ENCODE data around the gene LYRM4. TPM values are rescaled to one million over a fixed set of nuclear protein-coding genes. Genes with fewer than 3 reads are reported as not detected.

The LYRM4 gene
- total RNA-seq, 2 experiments from 2014 or later = 36.4 to 39.6 TPM

DNA sequence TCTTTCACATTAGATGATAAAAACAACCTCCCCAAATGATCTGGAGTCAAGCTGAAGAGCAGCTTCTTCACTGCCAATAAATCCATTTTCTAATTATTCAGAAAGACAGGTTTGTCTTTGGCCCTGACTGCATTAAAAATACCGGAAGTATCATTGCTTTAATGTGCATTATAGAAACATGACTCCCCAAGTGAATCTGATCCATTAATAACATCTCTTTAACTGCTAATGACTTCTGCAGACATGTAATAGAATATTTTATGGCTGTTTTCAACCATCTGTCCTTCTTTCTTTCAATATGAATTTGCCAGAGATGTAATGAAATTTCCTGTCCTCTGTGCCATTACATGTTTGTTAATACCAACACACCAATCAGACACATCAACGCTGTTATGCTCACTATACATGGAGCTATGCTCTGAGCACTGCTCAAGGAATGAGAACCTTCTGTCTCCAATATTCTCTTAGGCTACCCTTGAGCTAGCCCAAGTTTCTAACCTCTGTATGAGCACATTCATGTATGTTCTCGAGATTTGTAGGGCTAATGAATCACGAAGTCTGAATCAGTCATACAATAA is 87.8 kb downstream of the LYRM4 start:
- Mint-ChIP-seq H3K4me1 (peaks cover 47% of the 10 kb centered on the region), H3K27me3 (no peaks in the 10 kb centered on the region), H3K9me3 (ENCODE audit: low read depth) (no peaks in the 10 kb centered on the region), H3K4me3 (no peak overlapping the region), H3K27ac (peak overlapping the region; percentile 95), H3K36me3 (peaks cover 1% of the 10 kb centered on the region)
- ATAC-seq (no peak), DNase-seq (no peak)
- CTCF ChIA-PET = interaction anchor here (2.1 to 4.8 kb wide), 2 partner anchors 8 to 29 kb away, joined by 13 to 33 read pairs; no protein-coding TSS in a partner anchor

DNA sequence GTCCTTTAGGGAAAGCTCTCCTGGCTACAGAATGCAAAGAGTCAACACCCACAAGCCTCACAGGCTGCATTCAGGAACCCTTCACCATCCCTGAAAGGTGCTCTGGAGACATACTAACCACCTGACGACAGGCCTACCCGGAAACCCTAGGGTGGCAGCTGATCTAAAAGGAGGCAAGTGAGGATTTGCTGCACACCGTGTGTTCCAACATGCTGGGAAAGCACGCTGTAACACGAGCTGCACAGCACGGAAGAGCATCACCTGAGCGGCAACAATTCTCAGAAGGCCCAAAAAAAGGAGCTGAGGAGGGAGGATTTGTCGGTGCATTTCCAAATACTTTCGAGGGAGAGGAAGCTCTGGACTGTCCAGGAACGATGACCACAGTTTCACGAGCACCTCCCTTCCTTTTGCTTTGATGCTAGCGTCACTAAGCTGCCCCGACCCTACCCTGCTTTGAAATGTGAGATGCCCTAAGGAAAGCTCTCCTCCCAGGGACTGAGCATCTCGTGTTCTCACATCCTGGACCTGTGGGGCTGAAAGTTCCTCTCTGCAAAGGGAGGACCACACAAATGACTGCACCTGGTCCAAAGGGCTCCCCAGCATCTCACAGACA is 88.6 kb downstream of the LYRM4 start:
- CTCF ChIA-PET = interaction anchor here (4.8 kb wide), 1 partner anchor 28 kb away, joined by 33 read pairs; no protein-coding TSS in a partner anchor
- ATAC-seq (no peak), DNase-seq (no peak)
- Mint-ChIP-seq H3K27me3 (no peaks in the 10 kb centered on the region), H3K9me3 (ENCODE audit: low read depth) (no peaks in the 10 kb centered on the region), H3K27ac (no peak overlapping the region), H3K4me1 (peaks cover 45% of the 10 kb centered on the region), H3K4me3 (no peak overlapping the region), H3K36me3 (peaks cover 1% of the 10 kb centered on the region)

DNA sequence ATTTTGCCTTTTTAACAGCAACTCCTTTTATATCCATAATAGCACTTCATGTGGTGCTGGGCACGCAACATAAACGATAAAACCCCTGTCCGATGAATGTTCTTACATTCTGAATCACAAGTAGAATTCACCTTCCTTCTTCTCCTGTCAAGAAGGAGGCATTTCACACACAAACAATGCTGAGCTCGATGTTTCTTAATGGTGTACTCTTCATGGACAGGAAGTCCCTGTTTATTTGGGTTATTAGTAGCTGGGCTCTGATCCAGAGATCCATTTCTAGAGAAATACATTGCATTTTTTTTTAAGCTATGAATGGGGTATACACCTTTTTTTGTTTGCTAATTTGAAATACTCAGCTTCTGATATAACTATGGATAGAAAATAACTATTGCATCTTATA is 93.2 kb downstream of the LYRM4 start:
- ATAC-seq = no peak
- Mint-ChIP-seq H3K27me3 (no peaks in the 10 kb centered on the region), H3K9me3 (ENCODE audit: low read depth) (no peaks in the 10 kb centered on the region), H3K4me1 (peaks cover 7% of the 10 kb centered on the region), H3K4me3 (no peak overlapping the region), H3K36me3 (no peaks in the 10 kb centered on the region), H3K27ac (no peak overlapping the region)
- DNase-seq = no peak
- CTCF ChIA-PET = interaction anchor here (1.3 to 1.5 kb wide), 2 partner anchors 13 to 24 kb away, joined by 3 to 5 read pairs; no protein-coding TSS in a partner anchor

GRCh38 chr6:5164092-5164491 is 96.7 kb downstream of the LYRM4 start:
- H3K4me1 Mint-ChIP-seq = peaks cover 12% of the 10 kb centered on the region
- CTCF ChIA-PET = interaction anchor here (1.4 to 2.8 kb wide), 2 partner anchors 10 to 21 kb away, joined by 3 to 13 read pairs; no protein-coding TSS in a partner anchor
- DNase-seq = no peak
- H3K9me3 Mint-ChIP-seq (ENCODE audit: low read depth) = no peaks in the 10 kb centered on the region
- H3K4me3 Mint-ChIP-seq = no peak overlapping the region
- H3K36me3 Mint-ChIP-seq = no peaks in the 10 kb centered on the region
- no peak for ATAC-seq
- H3K27me3 Mint-ChIP-seq = no peaks in the 10 kb centered on the region
- H3K27ac Mint-ChIP-seq = no peak overlapping the region

GRCh38 chr6:5163247-5163646 is 97.5 kb downstream of the LYRM4 start:
- no peak overlapping the region for H3K27ac Mint-ChIP-seq
- H3K4me1 Mint-ChIP-seq = peaks cover 12% of the 10 kb centered on the region
- CTCF ChIA-PET = interaction anchor here (0.7 to 2.8 kb wide), 2 partner anchors 11 to 14 kb away, joined by 3 to 13 read pairs; no protein-coding TSS in a partner anchor
- no peaks in the 10 kb centered on the region for H3K36me3 Mint-ChIP-seq
- no peak overlapping the region for H3K4me3 Mint-ChIP-seq
- no peaks in the 10 kb centered on the region for H3K27me3 Mint-ChIP-seq
- H3K9me3 Mint-ChIP-seq (ENCODE audit: low read depth) = no peaks in the 10 kb centered on the region
- ATAC-seq (no peak), DNase-seq (no peak)

DNA sequence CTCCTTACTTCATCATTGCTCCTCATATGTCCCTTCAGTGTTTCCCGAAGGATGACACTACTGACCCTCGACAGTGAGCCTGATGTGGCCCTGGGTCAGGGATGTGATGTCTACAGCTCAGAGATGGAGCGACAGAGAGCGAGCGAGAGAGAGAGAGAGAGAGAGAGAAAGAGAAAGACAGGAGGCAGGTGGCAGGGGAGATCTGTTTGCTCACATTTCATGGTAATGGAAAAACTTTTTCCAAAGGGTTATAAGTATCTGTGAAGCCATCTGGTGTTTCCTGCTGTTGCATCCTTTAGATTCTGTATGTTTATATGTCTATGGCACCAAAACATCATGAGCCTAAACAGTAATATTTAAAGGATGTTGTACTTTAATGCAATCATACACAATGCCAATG is 98.4 kb downstream of the LYRM4 start:
- Mint-ChIP-seq H3K4me1 (peaks cover 10% of the 10 kb centered on the region), H3K27ac (no peak overlapping the region), H3K36me3 (no peaks in the 10 kb centered on the region), H3K27me3 (no peaks in the 10 kb centered on the region), H3K9me3 (ENCODE audit: low read depth) (no peaks in the 10 kb centered on the region), H3K4me3 (no peak overlapping the region)
- CTCF ChIA-PET = interaction anchor here (0.9 kb wide), 1 partner anchor 13 kb away, joined by 3 read pairs; no protein-coding TSS in a partner anchor
- ATAC-seq (no peak), DNase-seq (no peak)

- H3K27ac Mint-ChIP-seq = no peak overlapping the region
- peaks cover 9% of the 10 kb centered on the region for H3K4me1 Mint-ChIP-seq
- CTCF ChIA-PET = interaction anchor here (0.6 to 2.3 kb wide), 4 partner anchors 12 to 143 kb away, joined by 3 to 12 read pairs (median 4); no protein-coding TSS in a partner anchor
- H3K9me3 Mint-ChIP-seq (ENCODE audit: low read depth) = no peaks in the 10 kb centered on the region
- DNase-seq (no peak), ATAC-seq (no peak)
- H3K27me3 Mint-ChIP-seq = no peaks in the 10 kb centered on the region
- no peak overlapping the region for H3K4me3 Mint-ChIP-seq
- no peaks in the 10 kb centered on the region for H3K36me3 Mint-ChIP-seq
Observed at GRCh38 chr6:5160206-5160605, 100.5 kb downstream of the LYRM4 start.

GRCh38 chr6:5159162-5159561 is 101.6 kb downstream of the LYRM4 start:
- Mint-ChIP-seq H3K36me3 (no peaks in the 10 kb centered on the region), H3K27me3 (no peaks in the 10 kb centered on the region), H3K9me3 (ENCODE audit: low read depth) (no peaks in the 10 kb centered on the region), H3K4me3 (no peak overlapping the region), H3K4me1 (peaks cover 7% of the 10 kb centered on the region), H3K27ac (no peak overlapping the region)
- CTCF ChIA-PET = interaction anchor here (1.2 to 2.3 kb wide), 2 partner anchors 15 to 16 kb away, joined by 4 to 12 read pairs; no protein-coding TSS in a partner anchor
- no peak for ATAC-seq
- DNase-seq = no peak

GRCh38 chr6:5158180-5158579 is 102.6 kb downstream of the LYRM4 start:
- DNase-seq (no peak), ATAC-seq (no peak)
- H3K4me3 Mint-ChIP-seq = no peak overlapping the region
- no peak overlapping the region for H3K27ac Mint-ChIP-seq
- no peaks in the 10 kb centered on the region for H3K9me3 Mint-ChIP-seq (ENCODE audit: low read depth)
- H3K27me3 Mint-ChIP-seq = no peaks in the 10 kb centered on the region
- H3K36me3 Mint-ChIP-seq = no peaks in the 10 kb centered on the region
- CTCF ChIA-PET = no interaction called here
- peaks cover 5% of the 10 kb centered on the region for H3K4me1 Mint-ChIP-seq

DNA sequence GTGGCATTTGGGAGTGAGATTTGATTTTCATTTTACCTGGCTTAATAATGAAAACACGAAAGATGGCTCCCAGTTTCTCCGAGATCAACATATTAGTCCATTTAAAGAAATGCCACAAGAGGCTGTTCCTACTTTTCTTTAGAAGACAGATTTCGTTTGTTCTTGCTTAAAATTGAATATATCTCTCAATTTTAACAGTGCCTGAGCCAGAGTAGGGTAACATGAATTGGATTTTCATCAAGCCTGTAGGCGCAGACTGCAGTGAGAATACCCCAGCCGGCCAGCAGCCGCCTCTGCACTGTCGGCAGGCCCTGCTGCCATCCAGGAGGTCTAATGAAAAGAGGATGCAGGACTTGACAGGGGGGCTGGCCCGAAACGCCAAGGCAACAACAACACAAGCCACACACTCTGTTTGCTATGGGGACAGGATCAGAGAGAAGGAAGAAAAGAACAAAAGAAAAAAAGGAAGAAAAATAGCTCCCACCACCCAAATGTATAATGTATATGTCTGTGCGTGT is 103.1 kb downstream of the LYRM4 start:
- DNase-seq (no peak), ATAC-seq (no peak)
- CTCF ChIA-PET = no interaction called here
- H3K36me3 Mint-ChIP-seq = no peaks in the 10 kb centered on the region
- H3K4me1 Mint-ChIP-seq = peaks cover 5% of the 10 kb centered on the region
- no peak overlapping the region for H3K4me3 Mint-ChIP-seq
- H3K9me3 Mint-ChIP-seq (ENCODE audit: low read depth) = no peaks in the 10 kb centered on the region
- H3K27me3 Mint-ChIP-seq = no peaks in the 10 kb centered on the region
- no peak overlapping the region for H3K27ac Mint-ChIP-seq

- Mint-ChIP-seq H3K9me3 (ENCODE audit: low read depth) (no peaks in the 10 kb centered on the region), H3K4me1 (peaks cover 5% of the 10 kb centered on the region), H3K36me3 (no peaks in the 10 kb centered on the region), H3K4me3 (no peak overlapping the region), H3K27ac (no peak overlapping the region), H3K27me3 (no peaks in the 10 kb centered on the region)
- CTCF ChIA-PET = interaction anchor here (1.2 to 1.4 kb wide), 2 partner anchors 13 to 146 kb away, joined by 3 to 5 read pairs; no protein-coding TSS in a partner anchor
- DNase-seq (no peak), ATAC-seq (no peak)
Observed at GRCh38 chr6:5156627-5157026, 104.1 kb downstream of the LYRM4 start.

- no peak for ATAC-seq
- peaks cover 5% of the 10 kb centered on the region for H3K4me1 Mint-ChIP-seq
Observed at GRCh38 chr6:5155906-5156305, 104.8 kb downstream of the LYRM4 start.

DNA sequence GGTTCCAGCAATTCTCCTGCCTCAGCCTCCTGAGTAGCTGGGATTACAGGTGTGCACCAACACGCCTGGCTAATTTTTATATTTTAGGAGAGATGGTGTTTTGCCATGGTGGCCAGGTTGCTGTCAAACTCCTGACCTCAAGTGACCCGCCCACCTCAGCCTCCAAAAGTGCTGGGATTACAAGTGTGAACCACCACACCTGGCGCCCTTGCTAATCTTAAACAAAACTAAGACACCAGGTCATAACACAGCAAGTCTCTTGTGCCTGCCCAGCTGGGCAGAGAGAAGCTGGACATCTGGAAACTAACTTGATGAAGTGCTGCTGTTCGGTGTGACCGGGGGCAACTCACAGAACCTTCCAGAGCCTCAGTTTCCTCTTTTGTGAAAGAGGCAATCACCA is 107.6 kb downstream of the LYRM4 start:
- no peak overlapping the region for H3K27ac Mint-ChIP-seq
- CTCF ChIA-PET = interaction anchor here (1.3 to 1.6 kb wide), 2 partner anchors 29 to 103 kb away, joined by 3 read pairs; no protein-coding TSS in a partner anchor
- no peak for ATAC-seq

More at GRCh38 chr6:5155906-5156305, 104.8 kb downstream of the LYRM4 start:
- Mint-ChIP-seq H3K4me3 (no peak overlapping the region), H3K9me3 (ENCODE audit: low read depth) (no peaks in the 10 kb centered on the region), H3K27me3 (no peaks in the 10 kb centered on the region), H3K27ac (no peak overlapping the region), H3K36me3 (no peaks in the 10 kb centered on the region)
- no peak for DNase-seq
- CTCF ChIA-PET = interaction anchor here (1.2 to 1.4 kb wide), 2 partner anchors 12 to 147 kb away, joined by 3 to 5 read pairs; no protein-coding TSS in a partner anchor

More for the DNA sequence above, 107.6 kb downstream of the LYRM4 start:
- H3K36me3 Mint-ChIP-seq = no peaks in the 10 kb centered on the region
- no peak for DNase-seq
- H3K27me3 Mint-ChIP-seq = no peaks in the 10 kb centered on the region
- H3K9me3 Mint-ChIP-seq (ENCODE audit: low read depth) = no peaks in the 10 kb centered on the region
- H3K4me1 Mint-ChIP-seq = peaks cover 4% of the 10 kb centered on the region
- no peak overlapping the region for H3K4me3 Mint-ChIP-seq
